GM21717 (cell line): Measurements from ENCODE around the gene PAN2.
A peak's percentile ranks its signal among the peaks of the same experiment; 100 is the strongest.
"Not testable (repeated sequence)": the region's sequence is repeated elsewhere in the genome, so short reads cannot be mapped to it uniquely, and the experiment has no call there.

Experiments
- ATAC-seq: cut with Tn5 transposase; IDR thresholded peaks from one replicate; pipeline ENCODE4 v1.9.1; 2021; ENCODE audit warnings: mild to moderate bottlenecking, moderate library complexity; ENCODE audit not compliant: unreplicated experiment

PAN2 gene

DNA sequence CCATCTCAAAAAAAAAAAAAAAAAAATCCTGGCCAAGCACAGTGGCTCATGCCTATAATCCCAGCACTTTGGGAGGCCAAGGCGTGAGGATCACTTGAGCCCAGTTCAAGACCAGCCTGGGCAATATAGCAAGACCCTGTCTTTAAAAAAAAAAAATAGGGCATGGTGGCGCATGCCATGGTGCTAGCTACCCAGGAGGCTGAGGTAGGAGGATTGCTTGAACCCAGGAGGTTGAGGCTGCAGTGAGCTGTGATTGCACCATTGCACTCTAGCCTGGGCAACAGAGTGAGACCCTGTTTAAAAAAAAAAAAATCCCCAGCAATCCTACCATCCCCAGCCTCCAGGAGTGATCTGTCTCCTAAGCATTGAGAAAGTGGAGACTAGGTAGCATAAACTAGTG, 8.5 kb upstream of the PAN2 start:
- not testable (repeated sequence) for ATAC-seq

DNA sequence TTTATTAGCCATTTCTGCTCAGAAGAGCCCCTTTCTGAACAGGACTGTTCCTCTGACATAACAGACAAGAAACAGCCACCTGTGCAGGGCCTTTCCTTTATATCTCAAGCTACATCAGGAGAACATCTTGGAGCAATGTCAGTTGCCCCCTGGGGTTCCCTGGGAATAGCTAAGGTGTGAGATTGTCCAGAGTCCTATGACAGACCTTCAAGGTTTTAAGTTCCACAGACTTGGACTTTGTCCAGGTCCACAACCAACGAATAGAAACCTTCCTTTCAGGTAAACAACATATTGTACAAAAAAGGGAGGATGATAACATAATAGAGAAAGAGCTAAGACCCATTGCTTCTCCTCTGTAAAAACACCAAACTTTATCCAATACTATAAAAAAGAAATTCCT, 7.8 kb upstream of the PAN2 start:
- ATAC-seq, result no peak

DNA sequence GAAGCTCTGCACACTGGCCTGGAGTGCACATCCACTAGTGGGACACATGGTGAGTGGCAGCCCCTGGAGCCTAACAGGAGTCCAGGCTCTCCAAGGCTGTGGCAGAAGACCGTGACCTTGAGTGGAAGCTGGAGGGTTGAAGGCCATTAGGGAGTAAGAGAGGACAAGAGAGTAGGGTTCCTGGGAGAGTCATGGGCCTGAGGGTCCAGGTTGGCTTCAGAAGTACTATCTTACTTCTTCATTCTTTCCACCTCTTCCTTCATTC, 5.3 kb upstream of the PAN2 start:
- no peak for ATAC-seq

DNA sequence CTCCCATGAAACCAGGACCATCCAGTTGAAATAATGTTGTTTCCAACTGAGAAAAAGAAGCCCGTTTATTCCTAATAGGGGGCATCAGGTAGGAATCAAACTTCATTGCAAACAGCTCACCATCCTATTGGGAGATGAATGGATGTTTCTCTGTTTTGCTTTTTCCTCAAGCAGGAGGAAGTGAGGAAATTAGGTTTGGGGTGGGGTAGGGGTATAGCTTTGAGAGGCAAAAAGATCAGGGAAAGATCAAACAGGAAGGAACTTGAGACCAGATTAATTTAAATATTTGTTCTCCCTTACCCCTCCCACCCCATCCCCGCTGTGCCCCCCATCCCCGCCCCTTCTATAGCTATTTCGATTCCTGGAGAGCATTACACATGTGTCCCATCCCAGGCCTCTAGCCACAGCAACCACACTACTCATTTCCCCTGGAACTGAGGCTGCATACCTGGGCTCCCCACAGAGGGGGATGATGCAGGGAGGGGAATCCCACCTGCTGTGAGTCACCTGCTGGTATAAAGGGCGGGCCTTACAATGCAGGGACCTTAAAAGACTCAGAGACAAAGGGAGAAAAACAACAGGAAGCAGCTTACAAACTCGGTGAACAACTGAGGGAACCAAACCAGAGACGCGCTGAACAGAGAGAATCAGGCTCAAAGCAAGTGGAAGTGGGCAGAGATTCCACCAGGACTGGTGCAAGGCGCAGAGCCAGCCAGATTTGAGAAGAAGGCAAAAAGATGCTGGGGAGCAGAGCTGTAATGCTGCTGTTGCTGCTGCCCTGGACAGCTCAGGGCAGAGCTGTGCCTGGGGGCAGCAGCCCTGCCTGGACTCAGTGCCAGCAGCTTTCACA, 4.7 kb upstream of the PAN2 start, which contains the start of gene IL23A:
TSS of gene IL23A (plus strand) at position 577 of the 850 bp plus-strand sequence. CDS start at position 738, 161 bp downstream.
- peak; percentile 41 for ATAC-seq

DNA sequence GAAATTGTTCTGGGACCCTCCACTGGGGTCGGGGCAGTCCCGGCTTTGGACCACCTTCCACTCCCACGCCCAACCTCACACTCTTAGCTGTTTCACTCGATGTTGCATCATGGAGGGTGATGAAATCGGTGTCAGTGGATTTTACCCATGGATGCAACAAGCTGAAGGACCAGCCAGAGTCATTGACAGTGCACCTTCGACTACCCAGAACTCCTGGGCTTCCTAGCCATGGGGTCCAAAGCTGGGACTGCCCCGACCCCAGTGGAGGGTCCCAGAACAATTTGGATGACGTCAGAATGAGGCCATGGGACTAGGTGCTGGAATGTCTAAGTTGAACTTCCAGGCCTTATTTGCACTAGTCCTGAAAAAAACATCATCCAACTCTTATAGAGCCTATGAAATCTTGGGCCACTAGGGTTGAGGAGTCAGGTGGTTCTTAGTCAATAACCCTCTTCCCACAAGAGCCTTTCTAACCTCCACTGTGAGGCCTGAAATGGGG, 4.0 kb upstream of the PAN2 start:
- ATAC-seq, result no peak

DNA sequence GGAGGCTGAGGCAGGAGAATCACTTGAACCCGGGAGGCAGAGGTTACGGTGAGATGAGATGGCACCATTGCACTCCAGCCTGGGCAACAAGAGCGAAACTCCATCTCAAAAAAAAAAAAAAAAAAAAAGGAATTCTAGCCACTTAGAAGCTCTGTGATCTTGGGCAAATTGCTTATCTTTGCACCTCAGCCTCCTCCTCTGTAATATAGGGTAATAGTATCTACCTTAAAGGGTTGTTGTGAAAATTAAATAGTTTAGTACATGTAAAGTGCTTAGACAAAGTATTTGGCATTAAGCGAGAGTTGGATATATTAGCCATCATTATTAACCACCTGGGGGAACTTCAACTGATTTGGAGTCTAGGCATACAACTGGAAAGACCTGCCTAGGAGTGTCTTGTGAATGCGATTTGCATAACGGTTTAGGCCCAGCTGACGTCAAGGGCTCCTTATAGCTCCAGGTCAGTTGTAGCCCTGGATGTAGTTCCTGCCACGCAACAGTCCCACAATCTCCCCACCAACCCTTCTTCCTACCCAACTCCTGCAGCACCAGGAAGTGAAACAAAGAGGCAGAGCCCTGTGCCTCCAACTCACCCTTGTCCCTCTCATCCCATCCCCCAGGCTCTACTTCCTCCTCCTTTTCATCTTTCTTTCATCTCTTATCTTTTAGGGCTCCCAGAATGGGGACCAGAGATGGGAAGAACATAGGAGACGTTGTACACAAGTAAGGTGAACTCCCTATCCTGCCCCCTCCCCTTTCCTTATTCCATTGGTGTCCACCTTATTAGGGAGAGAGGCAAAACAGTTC, 2.8 kb upstream of the PAN2 start:
- no peak for ATAC-seq

DNA sequence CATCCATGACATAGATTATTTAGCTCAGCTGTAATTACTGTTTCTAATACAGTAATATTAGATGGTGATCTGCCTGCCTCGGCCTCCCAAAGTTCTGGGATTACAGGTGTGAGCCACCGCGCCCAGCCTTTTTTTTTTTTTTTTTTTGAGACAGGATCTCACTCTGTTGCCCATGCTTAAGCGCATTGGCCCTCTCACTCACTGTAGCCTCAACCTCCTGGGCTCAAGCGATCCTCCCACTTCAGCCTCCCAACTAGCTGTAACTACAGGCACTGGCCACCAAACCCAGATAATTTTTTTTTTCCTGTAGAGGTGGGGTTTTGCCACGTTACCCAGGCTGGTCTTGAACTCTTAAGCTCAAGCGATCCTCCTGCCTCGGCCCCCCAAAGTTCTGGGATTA, 1.7 kb upstream of the PAN2 start:
- not testable (repeated sequence) for ATAC-seq

DNA sequence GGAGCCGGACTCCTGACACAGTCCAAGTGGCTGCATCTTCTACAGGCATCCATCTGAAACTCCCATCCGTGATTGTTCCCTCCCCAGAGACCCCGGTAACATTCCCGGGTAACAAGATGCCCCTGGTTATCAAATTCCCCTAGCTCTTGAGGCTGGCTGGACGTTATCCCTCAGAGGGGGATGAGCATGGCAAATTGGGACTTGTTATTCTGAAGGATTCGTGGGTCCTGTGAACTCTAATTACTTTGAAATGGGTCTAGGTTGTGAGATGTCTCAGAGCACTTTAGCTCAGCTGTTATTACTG, 642 bp upstream of the PAN2 start:
- no peak for ATAC-seq

DNA sequence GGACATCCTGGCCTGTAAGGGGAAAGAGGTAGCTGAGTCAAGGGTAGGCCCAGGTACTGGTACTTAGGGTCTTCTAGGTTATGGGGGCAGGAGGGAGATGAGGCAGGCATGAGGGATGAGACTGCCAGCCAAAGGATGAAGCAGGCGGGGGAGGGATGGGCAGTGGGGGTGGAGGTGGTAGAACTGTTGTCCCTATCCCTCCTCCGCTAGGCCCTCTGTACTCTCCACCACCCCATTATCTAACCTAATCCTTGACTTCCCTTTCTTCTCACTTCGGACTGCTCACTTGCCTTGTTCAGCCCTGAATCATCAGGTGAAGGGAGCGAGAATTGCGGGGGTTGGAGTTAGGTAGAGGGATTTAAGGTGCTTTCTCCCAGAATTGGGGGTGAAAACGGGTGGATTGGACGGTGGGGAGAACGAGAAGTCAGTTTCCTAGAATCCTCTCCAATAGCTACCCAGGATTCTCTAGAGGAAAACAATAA, 562 bp downstream of the PAN2 start:
- ATAC-seq, result no peak

DNA sequence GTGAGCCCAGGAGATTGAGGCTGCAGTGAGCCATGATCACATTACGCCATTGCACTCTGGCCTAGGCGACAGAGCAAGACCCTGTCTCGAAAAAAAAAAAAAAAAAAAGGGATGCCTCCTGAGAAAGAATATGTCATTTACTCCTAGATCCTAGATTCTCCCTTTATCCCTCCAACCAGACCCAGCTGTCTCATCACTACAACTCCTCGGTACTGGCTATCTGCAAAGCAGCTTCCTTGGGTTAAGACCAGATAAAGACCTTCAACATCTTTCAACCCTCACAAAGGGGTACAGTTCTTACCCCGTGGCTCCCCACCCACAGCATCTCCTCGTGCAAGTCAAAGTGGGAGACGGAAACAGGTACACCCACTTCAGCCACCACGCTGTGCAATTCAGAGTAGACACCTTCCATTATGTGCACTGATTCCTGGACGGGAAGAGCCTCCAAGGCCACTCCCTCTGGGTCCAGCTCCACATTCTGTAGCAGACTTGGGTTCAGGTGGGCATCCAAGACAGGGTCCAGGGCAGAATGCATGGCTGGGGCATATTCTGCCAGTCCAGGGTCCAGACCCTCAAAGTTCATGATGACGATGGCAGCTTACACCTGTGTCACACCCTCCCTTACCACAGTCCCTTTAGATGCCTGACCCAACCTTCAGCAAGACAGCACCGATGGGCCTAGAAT, 1.1 kb downstream of the PAN2 start:
- ATAC-seq, result no peak

DNA sequence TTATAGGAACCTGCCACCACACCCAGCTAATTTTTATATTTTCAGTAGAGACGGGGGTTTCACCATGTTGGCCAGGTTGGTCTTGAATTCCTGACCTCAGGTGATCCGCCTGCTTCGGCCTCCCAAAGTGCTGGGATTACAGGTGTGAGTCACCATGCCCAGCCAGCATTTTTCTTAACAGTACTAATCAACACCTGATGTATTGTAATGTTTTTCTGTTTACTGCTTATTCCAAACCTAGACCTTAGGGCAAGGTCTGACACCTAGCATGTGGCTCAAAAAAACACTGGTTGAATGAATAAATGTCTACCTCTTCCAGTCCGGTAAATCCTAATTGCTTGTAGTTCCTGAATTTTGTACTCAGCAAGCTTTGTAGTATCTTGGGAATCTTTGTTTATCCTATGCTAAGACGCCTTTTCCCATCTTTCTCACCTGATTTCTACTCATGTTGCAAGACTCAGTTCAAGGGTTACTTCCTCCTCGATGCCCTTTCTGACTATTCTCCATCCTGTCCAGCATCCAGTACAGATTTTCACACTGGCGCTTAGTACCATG, 2.8 kb downstream of the PAN2 start:
- no peak for ATAC-seq

DNA sequence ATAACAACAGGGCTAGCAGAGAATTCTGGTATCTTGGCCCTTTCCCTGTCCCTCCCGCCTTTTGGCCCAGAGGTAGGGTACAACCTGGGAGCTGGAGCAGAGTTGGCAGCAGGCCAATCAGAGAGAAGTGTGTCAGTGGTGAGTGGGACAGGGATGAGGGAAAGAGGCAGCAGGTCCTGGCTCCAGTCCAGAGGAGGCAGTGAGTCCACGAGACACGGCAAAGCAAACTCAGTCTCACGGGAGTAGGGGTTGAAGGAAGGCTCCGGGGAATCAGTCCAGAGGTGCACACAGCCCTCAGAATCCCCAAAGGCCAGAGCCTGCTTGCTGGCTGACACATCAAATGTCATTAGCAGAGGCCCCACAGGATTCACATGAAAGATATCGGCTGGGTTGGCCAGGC, 7.3 kb downstream of the PAN2 start:
- no peak for ATAC-seq

DNA sequence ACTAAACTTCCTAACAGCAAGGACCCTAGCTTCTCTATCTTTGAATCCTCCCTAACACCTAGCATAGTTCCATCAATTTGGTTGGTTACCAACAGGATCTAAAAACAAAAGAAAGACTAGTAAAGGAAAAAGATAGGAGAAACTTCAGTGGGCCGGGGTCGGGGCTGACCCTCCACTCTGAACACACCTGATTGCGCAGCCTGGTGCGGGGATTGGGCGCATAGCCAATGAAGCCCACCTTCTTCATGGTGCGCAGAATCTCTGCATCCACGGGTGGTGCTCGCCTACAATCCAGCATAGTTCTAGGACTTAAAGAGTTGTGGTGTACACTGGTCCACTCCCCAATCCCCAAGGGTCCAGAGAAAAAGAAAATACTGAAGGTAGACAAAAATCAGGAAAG, 7.7 kb downstream of the PAN2 start:
- no peak for ATAC-seq

DNA sequence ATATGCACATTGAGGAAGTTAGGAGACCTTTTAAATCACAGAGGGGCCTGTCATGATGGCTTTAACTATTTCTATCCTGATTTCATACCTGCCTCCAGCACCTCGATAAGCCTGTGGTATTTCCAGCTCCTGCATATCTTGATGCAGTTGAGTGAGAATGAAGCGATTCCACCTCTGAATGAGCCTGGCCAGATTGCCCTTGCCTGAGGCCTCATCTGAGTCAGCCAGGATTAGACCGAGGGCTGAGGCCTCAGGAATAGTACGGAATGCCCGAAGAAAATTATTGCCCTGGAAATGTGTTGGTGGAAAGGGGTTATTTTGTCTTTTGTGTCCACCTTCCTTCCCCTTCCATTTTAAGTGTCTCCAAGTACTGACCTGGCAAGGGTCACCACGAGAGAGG, 9.6 kb downstream of the PAN2 start:
- no peak for ATAC-seq

DNA sequence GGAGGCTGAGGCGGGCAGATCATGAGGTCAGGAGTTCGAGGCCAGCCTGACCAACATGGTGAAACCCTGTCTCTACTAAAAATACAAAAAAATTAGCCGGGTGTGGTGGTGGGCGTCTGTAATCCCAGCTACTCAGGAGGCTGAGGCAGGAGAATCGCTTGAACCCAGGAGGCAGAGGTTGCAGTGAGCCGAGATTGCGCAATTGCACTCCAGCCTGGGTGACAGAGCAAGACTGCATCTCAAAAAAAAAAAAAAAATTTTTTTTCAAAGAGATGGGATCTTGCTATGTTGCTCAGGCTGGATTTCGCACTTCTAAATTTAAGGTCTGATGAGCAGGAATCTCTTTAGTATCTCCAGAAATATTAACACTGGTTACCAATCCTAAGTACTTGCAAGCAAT, 12.2 kb downstream of the PAN2 start:
- ATAC-seq, result not testable (repeated sequence)

DNA sequence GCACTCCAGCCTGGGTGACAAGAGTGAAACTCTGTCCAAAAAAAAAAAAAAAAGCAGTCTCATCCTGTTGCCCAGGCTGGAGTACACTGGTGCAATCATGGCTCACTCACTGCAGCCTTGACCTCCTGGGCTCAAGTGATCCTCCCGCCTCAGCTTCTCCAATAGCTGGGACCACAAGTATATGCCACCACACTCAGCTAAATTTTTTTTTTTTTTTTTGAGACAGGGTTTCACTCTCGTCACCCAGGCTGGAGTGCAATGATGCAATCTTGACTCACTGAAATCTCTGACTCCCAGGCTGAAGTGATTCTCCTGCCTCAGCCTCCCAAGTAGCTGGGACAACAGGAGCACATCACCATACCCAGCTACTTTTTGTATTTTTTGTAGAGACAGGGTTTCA, 12.8 kb downstream of the PAN2 start:
- no peak for ATAC-seq

DNA sequence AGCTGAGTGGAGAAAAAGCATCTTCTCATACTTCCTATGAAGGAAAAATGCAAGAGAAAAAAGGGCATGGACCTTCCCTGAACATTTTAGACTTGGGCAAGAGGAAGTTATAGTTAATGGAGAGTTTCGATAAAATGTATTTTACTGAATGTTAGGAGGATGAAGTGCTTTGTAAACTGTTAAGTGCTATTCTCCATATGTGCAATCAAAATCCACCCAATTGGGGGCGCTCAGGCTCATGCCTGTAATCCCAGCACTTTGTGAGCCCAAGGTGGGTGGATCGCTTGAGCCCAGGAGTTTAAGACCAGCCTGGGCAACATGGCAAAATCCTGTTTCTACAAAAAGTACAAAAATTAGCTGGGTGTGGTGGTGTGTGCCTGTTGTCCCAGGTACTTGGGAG, 16.1 kb downstream of the PAN2 start:
- no peak for ATAC-seq

DNA sequence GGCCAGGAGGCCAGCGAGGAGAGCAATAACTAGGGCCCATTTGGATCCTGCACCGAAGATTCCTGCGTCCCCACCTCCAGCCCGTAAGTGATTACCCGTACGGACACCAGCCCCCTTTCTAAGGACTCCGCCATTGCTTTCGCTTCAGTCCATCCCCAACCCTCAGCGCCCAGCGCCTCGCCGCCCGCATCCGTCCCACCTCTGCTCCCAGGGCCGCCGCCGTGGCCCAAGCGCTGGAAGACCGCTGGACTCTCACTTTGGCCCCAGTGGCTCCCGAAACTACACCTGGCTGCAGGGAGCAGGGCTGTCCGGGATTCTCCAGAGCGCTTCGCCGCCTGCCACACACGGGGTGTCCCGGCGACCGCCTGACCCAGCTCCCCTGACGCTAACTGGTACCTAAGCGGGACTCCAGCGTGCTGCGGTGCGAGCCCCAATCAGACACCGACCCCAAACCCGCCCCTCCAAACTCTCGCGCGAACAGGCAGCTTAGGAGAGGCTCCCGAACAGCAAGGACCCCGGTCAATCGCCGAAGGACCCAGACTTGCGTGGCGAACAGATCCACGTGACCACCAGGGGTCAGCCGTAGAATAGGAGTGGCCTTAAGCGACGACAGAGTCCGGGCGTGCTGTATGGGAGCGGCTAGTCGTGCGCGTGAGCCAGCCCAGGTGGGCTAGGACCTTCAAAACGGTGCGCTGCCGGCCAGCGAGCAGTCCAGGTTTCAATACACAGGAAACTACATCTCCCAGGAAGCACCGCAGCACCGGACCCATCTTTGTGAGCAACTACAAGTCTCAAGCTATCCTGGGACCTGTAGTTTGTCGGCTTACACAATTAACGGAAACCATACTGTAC, 18.0 kb downstream of the PAN2 start, which contains the start of gene CNPY2:
TSS of gene CNPY2 (minus strand) at position 367 of the 852 bp plus-strand sequence. CDS start 771 bp downstream, outside the sequence.
- peak; percentile 91 for ATAC-seq

DNA sequence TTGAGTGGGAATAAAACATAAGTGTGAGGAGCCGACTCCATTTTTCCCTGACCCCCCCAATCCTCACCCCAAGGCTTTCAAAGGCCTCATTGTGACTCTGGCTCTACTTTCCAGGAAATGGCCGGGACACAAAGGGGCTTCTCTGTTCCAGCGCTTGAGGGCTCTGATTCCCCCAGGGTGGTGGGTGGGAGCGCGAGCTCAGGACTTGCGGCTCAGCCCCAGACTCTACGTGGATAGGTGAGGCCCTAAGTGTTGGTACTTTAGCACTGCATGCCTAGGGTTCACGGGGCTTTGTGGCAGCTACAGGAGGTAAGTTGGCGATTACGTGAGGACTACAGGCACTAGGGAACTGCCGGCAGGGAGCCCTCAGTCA, 18.6 kb downstream of the PAN2 start:
- ATAC-seq, result no peak

DNA sequence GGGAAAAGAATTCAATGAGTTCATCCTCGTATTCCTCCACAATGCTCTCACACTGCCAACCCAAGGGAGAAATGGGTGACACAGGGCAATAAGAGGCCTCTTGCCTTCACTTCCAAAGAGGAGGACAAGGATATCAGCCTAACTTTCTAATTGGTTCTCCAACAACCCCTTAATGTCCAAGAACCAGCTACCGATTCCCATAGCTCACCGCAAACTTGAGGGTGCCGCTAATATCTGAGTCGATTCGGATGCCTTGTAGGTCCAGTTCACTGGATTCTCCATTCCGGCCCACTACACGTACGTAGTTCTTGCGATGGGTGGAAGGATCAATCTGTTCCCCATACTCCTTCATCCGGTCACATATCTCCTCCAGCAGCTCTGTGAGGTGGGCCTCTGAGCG, 22.8 kb downstream of the PAN2 start:
- no peak for ATAC-seq
